HS-5 (cell line): ENCODE results near the gene RRM1.

ENCODE experiments used
- DNase-seq: peaks from one replicate; pipeline ENCODE4 v3.0.0-alpha.2; 2012; ENCODE audit warnings: low read depth

The RRM1 gene

DNA sequence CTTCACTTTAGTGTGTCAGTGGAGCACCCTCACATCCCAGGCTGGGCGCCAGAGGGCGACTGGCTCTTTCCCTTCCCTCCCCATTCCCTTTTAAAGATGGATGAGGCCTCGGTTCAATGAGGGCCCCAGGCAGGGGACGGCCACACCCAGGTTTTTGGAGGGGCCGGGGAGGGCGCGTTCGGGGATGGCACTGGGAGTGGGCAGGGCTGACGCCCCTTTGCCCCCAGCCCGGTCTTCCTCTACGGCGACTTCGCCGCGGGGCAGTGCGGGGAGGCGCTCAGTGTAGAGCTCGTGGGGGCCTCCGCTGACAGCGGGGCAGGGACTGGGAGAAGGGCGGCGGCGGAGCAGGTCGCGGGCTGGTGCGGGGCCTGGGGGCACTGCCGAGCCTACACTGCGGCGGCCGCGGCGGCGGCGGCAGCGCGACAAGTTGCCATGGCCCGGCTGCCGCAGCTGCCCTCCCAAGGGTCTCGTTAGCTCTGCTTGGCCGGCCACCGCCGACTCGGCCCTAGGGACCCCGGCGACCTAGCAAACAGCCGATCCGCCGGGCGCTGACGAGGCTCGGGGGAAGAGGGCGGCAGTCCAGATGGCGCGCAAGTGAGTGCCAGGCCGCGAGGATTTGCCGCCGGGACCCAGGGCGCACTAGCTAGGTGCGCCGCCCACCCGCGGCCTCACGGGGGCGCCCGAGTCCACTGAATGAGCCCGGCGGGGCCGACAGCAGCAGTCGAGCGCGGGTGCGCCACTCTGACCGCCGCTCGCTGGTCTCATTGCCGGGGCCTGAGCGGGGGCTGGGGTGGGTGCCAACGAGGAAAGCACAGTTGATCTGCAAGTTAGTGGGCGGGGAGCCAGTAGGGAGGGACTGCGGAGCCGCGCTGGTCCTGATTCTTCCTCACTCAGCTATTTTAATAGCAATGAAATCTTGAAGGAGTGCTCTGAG lies 92.7 kb downstream of the RRM1 start:
- DNase-seq, result peak; percentile 43
